Mesenchymal stem cell (in vitro differentiated cells and primary cell): ENCODE data around the gene HIGD1C.

Source experiments
- DNase-seq: peaks from one replicate; pipeline ENCODE4 v3.0.0-alpha.2; 2013
- H2AFZ ChIP-seq: one replicate; pipeline ENCODE4 v1.6.1; 2013; ENCODE audit warnings: low read depth, mild to moderate bottlenecking, control low read depth, inconsistent platforms, low read length, moderate library complexity
- H2AK5ac ChIP-seq: 2 replicates; pipeline ENCODE4 v1.6.1; 2013; ENCODE audit warnings: low read length, moderate library complexity, mild to moderate bottlenecking, inconsistent platforms; ENCODE audit not compliant: severe bottlenecking
- H2BK120ac ChIP-seq: one replicate; pipeline ENCODE4 v1.6.1; 2013; ENCODE audit warnings: low read depth, mild to moderate bottlenecking, inconsistent platforms, low read length, moderate library complexity
- H2BK12ac ChIP-seq, 2 experiments: one replicate each; pipeline ENCODE4 v1.6.1; 2013; ENCODE audit warnings: inconsistent platforms in 2 of 2, low read length in 2 of 2, mild to moderate bottlenecking in 2 of 2, moderate library complexity in 2 of 2, control low read depth in 1 of 2
- H2BK15ac ChIP-seq: one replicate; pipeline ENCODE4 v1.6.1; 2013; ENCODE audit warnings: mild to moderate bottlenecking, low read depth, inconsistent platforms; ENCODE audit not compliant: poor library complexity, severe bottlenecking
- H2BK5ac ChIP-seq: 2 replicates; pipeline ENCODE4 v1.6.1; 2013; ENCODE audit warnings: low read depth, mild to moderate bottlenecking, low read length, control low read depth, inconsistent platforms; ENCODE audit not compliant: poor library complexity, severe bottlenecking
- H3K14ac ChIP-seq, 2 experiments: one replicate each; pipeline ENCODE4 v1.6.1; 2013; ENCODE audit warnings: inconsistent platforms in 2 of 2, low read length in 2 of 2, control low read depth in 1 of 2, mild to moderate bottlenecking in 1 of 2, moderate library complexity in 1 of 2
- H3K18ac ChIP-seq, 2 experiments: one replicate each; pipeline ENCODE4 v1.6.1; 2013; ENCODE audit warnings: inconsistent platforms in 2 of 2, low read length in 2 of 2, control low read depth in 1 of 2, low read depth in 1 of 2, mild to moderate bottlenecking in 1 of 2
- H3K23ac ChIP-seq, 2 experiments: one replicate each; pipeline ENCODE4 v1.6.1; 2013; ENCODE audit warnings: inconsistent platforms in 2 of 2, low read length in 2 of 2, mild to moderate bottlenecking in 2 of 2, moderate library complexity in 2 of 2, control low read depth in 1 of 2
- H3K27ac ChIP-seq: 2 replicates; pipeline ENCODE4 v1.5.1; 2013; ENCODE audit warnings: mild to moderate bottlenecking, moderate library complexity, low read length, control low read depth, inconsistent platforms; ENCODE audit not compliant: poor library complexity, severe bottlenecking
- H3K27me3 ChIP-seq, 2 experiments: 2 replicates each; pipeline versions ENCODE4 v1.6.1 to v1.7.0; 2013; ENCODE audit warnings: low read length in 2 of 2, mild to moderate bottlenecking in 2 of 2, moderate library complexity in 2 of 2, control low read depth in 1 of 2, inconsistent platforms in 1 of 2; ENCODE audit not compliant: control insufficient read depth in 1 of 2, insufficient read depth in 1 of 2
- H3K36me3 ChIP-seq, 2 experiments: 2 replicates each; pipeline versions ENCODE4 v1.6.1 to v1.7.0; 2013; ENCODE audit warnings: low read length in 2 of 2, control low read depth in 1 of 2, inconsistent platforms in 1 of 2, low read depth in 1 of 2, mild to moderate bottlenecking in 1 of 2; ENCODE audit not compliant: insufficient read depth in 2 of 2, control insufficient read depth in 1 of 2
- H3K4ac ChIP-seq, 2 experiments: one replicate each; pipeline ENCODE4 v1.6.1; 2013; ENCODE audit warnings: inconsistent platforms in 2 of 2, low read length in 2 of 2, mild to moderate bottlenecking in 2 of 2, moderate library complexity in 2 of 2, control low read depth in 1 of 2, low read depth in 1 of 2
- H3K4me1 ChIP-seq: 2 replicates; pipeline ENCODE4 v1.6.1; 2013; ENCODE audit warnings: low read depth, low read length, control low read depth; ENCODE audit not compliant: control insufficient read depth, insufficient read depth
- H3K4me2 ChIP-seq: 2 replicates; pipeline ENCODE4 v1.6.1; 2013; ENCODE audit warnings: low read length, mild to moderate bottlenecking, inconsistent platforms; ENCODE audit not compliant: poor library complexity, severe bottlenecking
- H3K4me3 ChIP-seq, 2 experiments: 2 replicates each; pipeline versions ENCODE4 v1.5.1 to v1.7.0; 2013; ENCODE audit warnings: low read length in 2 of 2, mild to moderate bottlenecking in 2 of 2, control low read depth in 1 of 2, low read depth in 1 of 2; ENCODE audit not compliant: insufficient read depth in 1 of 2
- H3K79me1 ChIP-seq: replicated peaks from 2 replicates; pipeline ENCODE4 v1.6.1; 2013; ENCODE audit warnings: mild to moderate bottlenecking, control low read depth, low read length, inconsistent platforms; ENCODE audit not compliant: poor library complexity, severe bottlenecking
- H3K9ac ChIP-seq: 2 replicates; pipeline ENCODE4 v1.7.0; 2013; ENCODE audit warnings: mild to moderate bottlenecking, low read length, moderate library complexity
- H3K9me3 ChIP-seq: 2 replicates; pipeline ENCODE4 v1.7.0; 2013; ENCODE audit warnings: mild to moderate bottlenecking, low read length; ENCODE audit not compliant: control insufficient read depth
- H4K8ac ChIP-seq: one replicate; pipeline ENCODE4 v1.6.1; 2013; ENCODE audit warnings: inconsistent platforms, mild to moderate bottlenecking, low read length, moderate library complexity
- H4K91ac ChIP-seq: one replicate; pipeline ENCODE4 v1.6.1; 2013; ENCODE audit warnings: mild to moderate bottlenecking, low read length, inconsistent platforms
- WGBS: methylation state at CpG from one replicate; pipeline ENCODE4 v1.1.7; 2013; ENCODE audit warnings: mixed read lengths; 5-methylcytosine and 5-hydroxymethylcytosine counted together

Gene HIGD1C

GRCh38 chr12:51005671-51006070 is 53.3 kb downstream of the HIGD1C start:
- Histone ChIP-seq H2BK120ac (no peak overlapping the region), H3K14ac (no peak overlapping the region), H3K27me3 (no peaks in the 10 kb centered on the region), H2BK12ac (no peak overlapping the region), H3K9me3 (no peaks in the 10 kb centered on the region), H3K4me2 (no peak overlapping the region), H4K91ac (no peak overlapping the region), H3K18ac (no peak overlapping the region), H2AK5ac (no peak overlapping the region), H4K8ac (no peak overlapping the region), H3K23ac (no peak overlapping the region), H3K9ac (no peak overlapping the region), H3K36me3 (peaks cover 33 to 45% of the 10 kb centered on the region in 2 experiments), H2AFZ (no peak overlapping the region), H3K4ac (no peak overlapping the region), H3K4me1 (no peaks in the 10 kb centered on the region), H3K4me3 (no peak overlapping the region), H2BK15ac (no peak overlapping the region), H3K79me1 (peaks cover 39% of the 10 kb centered on the region), H3K27ac (no peak overlapping the region), H2BK5ac (no peak overlapping the region)
- WGBS: 94% methylated on average over 3 of the region's 3 CpGs
- no peak for DNase-seq

GRCh38 chr12:51008329-51009055 is 56.1 kb downstream of the HIGD1C start:
- H2BK12ac ChIP-seq: no peak overlapping the region
- H2AK5ac ChIP-seq: no peak overlapping the region
- no CpG with 5 or more reads among the region's 1 CpG for WGBS
- peaks cover 17 to 45% of the 10 kb centered on the region in 2 experiments for H3K36me3 ChIP-seq
- H3K23ac ChIP-seq: no peak overlapping the region
- no peak overlapping the region for H2BK5ac ChIP-seq
- no peak overlapping the region for H4K91ac ChIP-seq
- peaks cover 6% of the 10 kb centered on the region for H3K4me1 ChIP-seq
- H3K27me3 ChIP-seq: no peaks in the 10 kb centered on the region
- H3K27ac ChIP-seq: no peak overlapping the region
- no peak overlapping the region for H2BK15ac ChIP-seq
- H2BK120ac ChIP-seq: no peak overlapping the region
- H3K4me2 ChIP-seq: no peak overlapping the region
- H4K8ac ChIP-seq: no peak overlapping the region
- H3K9me3 ChIP-seq: no peaks in the 10 kb centered on the region
- no peak overlapping the region for H3K14ac ChIP-seq
- DNase-seq: no peak
- H3K9ac ChIP-seq: peak overlapping the region; percentile 1
- H3K4me3 ChIP-seq: no peak overlapping the region
- no peak overlapping the region for H2AFZ ChIP-seq
- H3K4ac ChIP-seq: no peak overlapping the region
- no peak overlapping the region for H3K18ac ChIP-seq
- peaks cover 36% of the 10 kb centered on the region for H3K79me1 ChIP-seq

- no peak overlapping the region for H4K91ac ChIP-seq
- no peak for DNase-seq
- H3K9me3 ChIP-seq: no peaks in the 10 kb centered on the region
- H3K4me1 ChIP-seq: peaks cover 6% of the 10 kb centered on the region
- H3K27me3 ChIP-seq: no peaks in the 10 kb centered on the region
- no peak overlapping the region for H3K4me3 ChIP-seq
- H2AK5ac ChIP-seq: no peak overlapping the region
- no peak overlapping the region for H3K4ac ChIP-seq
- H3K4me2 ChIP-seq: no peak overlapping the region
- H2BK12ac ChIP-seq: no peak overlapping the region
- H3K79me1 ChIP-seq: peaks cover 37% of the 10 kb centered on the region
- H3K27ac ChIP-seq: no peak overlapping the region
- H3K36me3 ChIP-seq: peaks cover 14 to 42% of the 10 kb centered on the region in 2 experiments
- no peak overlapping the region for H4K8ac ChIP-seq
- no peak overlapping the region for H2BK15ac ChIP-seq
- no peak overlapping the region for H2BK120ac ChIP-seq
- H2AFZ ChIP-seq: no peak overlapping the region
- no peak overlapping the region for H2BK5ac ChIP-seq
- peak overlapping the region; percentile 1 for H3K9ac ChIP-seq
- no peak overlapping the region for H3K23ac ChIP-seq
- H3K18ac ChIP-seq: no peak overlapping the region
- no peak overlapping the region for H3K14ac ChIP-seq
- WGBS: 95% methylated on average over 8 of the region's 8 CpGs
These were observed 56.7 kb downstream of the HIGD1C start for GRCh38 chr12:51009056-51009440.

- H3K14ac ChIP-seq: no peak overlapping the region
- H3K36me3 ChIP-seq: peaks cover 7 to 14% of the 10 kb centered on the region in 2 experiments
- H2BK12ac ChIP-seq: no peak overlapping the region
- H3K23ac ChIP-seq: no peak overlapping the region
- DNase-seq: no peak
- H3K79me1 ChIP-seq: peaks cover 31% of the 10 kb centered on the region
- no peak overlapping the region for H3K4me2 ChIP-seq
- no peak overlapping the region for H3K27ac ChIP-seq
- no peak overlapping the region for H3K9ac ChIP-seq
- H2BK120ac ChIP-seq: no peak overlapping the region
- no peak overlapping the region for H2AFZ ChIP-seq
- no peak overlapping the region for H4K91ac ChIP-seq
- H3K4ac ChIP-seq: no peak overlapping the region
- H3K18ac ChIP-seq: no peak overlapping the region
- H2BK15ac ChIP-seq: no peak overlapping the region
- no peaks in the 10 kb centered on the region for H3K27me3 ChIP-seq
- H3K4me3 ChIP-seq: no peak overlapping the region
- peaks cover 6% of the 10 kb centered on the region for H3K4me1 ChIP-seq
- H2AK5ac ChIP-seq: no peak overlapping the region
- 92% methylated on average over 3 of the region's 4 CpGs for WGBS
- no peak overlapping the region for H4K8ac ChIP-seq
- H3K9me3 ChIP-seq: no peaks in the 10 kb centered on the region
- no peak overlapping the region for H2BK5ac ChIP-seq
These were observed 59.6 kb downstream of the HIGD1C start for GRCh38 chr12:51011955-51012354.
